Adrenal gland (tissue), 5 donors: Measurements from ENCODE around the gene IFT88.

ENCODE experiments used
- CTCF ChIP-seq, 6 experiments: fragments of 450-650 bp in 4 of 6; fragments of 200-600 bp in 2 of 6; sonication (generic) in 1 of 6; IDR thresholded peaks; 1 replicate in 5 of 6; 2 replicates in 1 of 6; pipeline versions ENCODE4 v1.5.1 to v1.8.0; 2016 to 2021; ENCODE audit warnings: antibody characterized with exemption in 6 of 6, mild to moderate bottlenecking in 2 of 6, moderate library complexity in 1 of 6
- POLR2A ChIP-seq, 2 donors: fragments of 450-650 bp; IDR thresholded peaks; one replicate each; pipeline ENCODE4 v1.6.1; 2017; ENCODE audit warnings: antibody characterized with exemption in 2 of 2, mild to moderate bottlenecking in 2 of 2, moderate library complexity in 1 of 2
- donor health status: DM: no; HTN: no; CAD: no.

- TF ChIP-seq CTCF (IDR thresholded peaks at IDR 0.05) (no peak), POLR2A (IDR thresholded peaks at IDR 0.05) (no peak)
These were observed 22.6 kb upstream of the IFT88 start for GRCh38 chr13:20544201-20544923.
